ENCODE data around the gene GRM4.

DNA sequence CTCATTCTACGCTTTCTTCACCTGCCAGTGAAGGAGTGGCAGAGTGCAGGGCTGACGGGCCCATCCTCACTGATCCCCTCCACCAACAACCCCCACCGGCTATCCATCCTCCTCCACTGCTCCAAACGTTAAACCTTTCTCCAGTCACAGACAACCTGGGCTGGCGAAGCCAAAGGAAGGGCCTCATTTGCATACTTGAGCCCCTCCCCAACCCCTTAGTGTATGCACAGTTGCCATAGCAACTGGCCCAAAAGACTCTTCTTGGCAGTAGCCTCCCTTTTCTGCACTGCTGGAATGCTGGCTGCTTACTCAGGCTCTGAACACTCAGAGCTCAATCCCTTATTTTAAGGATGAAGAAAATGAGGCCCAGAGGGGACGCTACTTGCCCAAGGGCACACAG is 130.3 kb downstream of the GRM4 start:
- TF ChIP-seq, protein P1, sequence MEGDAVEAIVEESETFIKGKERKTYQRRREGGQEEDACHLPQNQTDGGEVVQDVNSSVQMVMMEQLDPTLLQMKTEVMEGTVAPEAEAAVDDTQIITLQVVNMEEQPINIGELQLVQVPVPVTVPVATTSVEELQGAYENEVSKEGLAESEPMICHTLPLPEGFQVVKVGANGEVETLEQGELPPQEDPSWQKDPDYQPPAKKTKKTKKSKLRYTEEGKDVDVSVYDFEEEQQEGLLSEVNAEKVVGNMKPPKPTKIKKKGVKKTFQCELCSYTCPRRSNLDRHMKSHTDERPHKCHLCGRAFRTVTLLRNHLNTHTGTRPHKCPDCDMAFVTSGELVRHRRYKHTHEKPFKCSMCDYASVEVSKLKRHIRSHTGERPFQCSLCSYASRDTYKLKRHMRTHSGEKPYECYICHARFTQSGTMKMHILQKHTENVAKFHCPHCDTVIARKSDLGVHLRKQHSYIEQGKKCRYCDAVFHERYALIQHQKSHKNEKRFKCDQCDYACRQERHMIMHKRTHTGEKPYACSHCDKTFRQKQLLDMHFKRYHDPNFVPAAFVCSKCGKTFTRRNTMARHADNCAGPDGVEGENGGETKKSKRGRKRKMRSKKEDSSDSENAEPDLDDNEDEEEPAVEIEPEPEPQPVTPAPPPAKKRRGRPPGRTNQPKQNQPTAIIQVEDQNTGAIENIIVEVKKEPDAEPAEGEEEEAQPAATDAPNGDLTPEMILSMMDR (IDR thresholded peaks at IDR 0.05; ENCODE audit: low read length), result no peak
- TF ChIP-seq EZH2 (optimal IDR thresholded peaks at IDR 0.05; ENCODE audit: low read depth, low read length), result no peak
- no peak for TF ChIP-seq EZH2phosphoT487 (IDR thresholded peaks at IDR 0.05; ENCODE audit: low read length)
